ENCODE results near the gene PCBP3. TPM values are rescaled to one million over a fixed set of nuclear protein-coding genes. Genes with fewer than 3 reads are reported as not detected.

The PCBP3 gene
- total RNA-seq, 1 donor from 2014 or later, result 2.5 TPM

GRCh38 chr21:45888386-45889009 is 245.0 kb downstream of the PCBP3 start:
- Mint-ChIP-seq H3K36me3 (ENCODE audit: low read depth, unreplicated experiment) (peaks cover 3% of the 10 kb centered on the region), H3K9me3 (ENCODE audit: unreplicated experiment) (no peaks in the 10 kb centered on the region), H3K27ac (ENCODE audit: unreplicated experiment) (no peak overlapping the region), H3K4me1 (ENCODE audit: unreplicated experiment) (peaks cover 3% of the 10 kb centered on the region), H3K4me3 (ENCODE audit: unreplicated experiment) (no peak overlapping the region), H3K27me3 (ENCODE audit: unreplicated experiment) (peaks cover 4% of the 10 kb centered on the region)
- no peak for TF ChIP-seq CTCF (IDR thresholded peaks at IDR 0.05; ENCODE audit: unreplicated experiment)
- DNase-seq (ENCODE audit: low spot score), result no peak

GRCh38 chr21:45889256-45889655 is 245.7 kb downstream of the PCBP3 start:
- peaks cover 3% of the 10 kb centered on the region for H3K4me1 Mint-ChIP-seq (ENCODE audit: unreplicated experiment)
- no peak for TF ChIP-seq CTCF (IDR thresholded peaks at IDR 0.05; ENCODE audit: unreplicated experiment)
- H3K9me3 Mint-ChIP-seq (ENCODE audit: unreplicated experiment), result no peaks in the 10 kb centered on the region
- DNase-seq (ENCODE audit: low spot score), result no peak
- peaks cover 4% of the 10 kb centered on the region for H3K27me3 Mint-ChIP-seq (ENCODE audit: unreplicated experiment)
- H3K36me3 Mint-ChIP-seq (ENCODE audit: low read depth, unreplicated experiment), result peaks cover 3% of the 10 kb centered on the region
- H3K27ac Mint-ChIP-seq (ENCODE audit: unreplicated experiment), result no peak overlapping the region
- no peak overlapping the region for H3K4me3 Mint-ChIP-seq (ENCODE audit: unreplicated experiment)

GRCh38 chr21:45889961-45890360 is 246.4 kb downstream of the PCBP3 start:
- peaks cover 3% of the 10 kb centered on the region for H3K36me3 Mint-ChIP-seq (ENCODE audit: low read depth, unreplicated experiment)
- no peak overlapping the region for H3K27ac Mint-ChIP-seq (ENCODE audit: unreplicated experiment)
- no peak overlapping the region for H3K4me3 Mint-ChIP-seq (ENCODE audit: unreplicated experiment)

GRCh38 chr21:45891388-45892155 is 248.0 kb downstream of the PCBP3 start:
- Mint-ChIP-seq H3K36me3 (ENCODE audit: low read depth, unreplicated experiment) (peaks cover 3% of the 10 kb centered on the region), H3K27ac (ENCODE audit: unreplicated experiment) (no peak overlapping the region), H3K9me3 (ENCODE audit: unreplicated experiment) (no peaks in the 10 kb centered on the region), H3K4me1 (ENCODE audit: unreplicated experiment) (peaks cover 3% of the 10 kb centered on the region), H3K27me3 (ENCODE audit: unreplicated experiment) (peaks cover 6% of the 10 kb centered on the region), H3K4me3 (ENCODE audit: unreplicated experiment) (no peak overlapping the region)
- no peak for TF ChIP-seq CTCF (IDR thresholded peaks at IDR 0.05; ENCODE audit: unreplicated experiment)
- DNase-seq (ENCODE audit: low spot score), result no peak

More at GRCh38 chr21:45889961-45890360, 246.4 kb downstream of the PCBP3 start:
- Mint-ChIP-seq H3K27me3 (ENCODE audit: unreplicated experiment) (peaks cover 6% of the 10 kb centered on the region), H3K4me1 (ENCODE audit: unreplicated experiment) (peaks cover 3% of the 10 kb centered on the region), H3K9me3 (ENCODE audit: unreplicated experiment) (no peaks in the 10 kb centered on the region)
- TF ChIP-seq CTCF (IDR thresholded peaks at IDR 0.05; ENCODE audit: unreplicated experiment), result no peak
- DNase-seq (ENCODE audit: low spot score), result no peak
